GM12878 (cell line): ENCODE data around the gene HMMR. TPM values are rescaled to one million over a fixed set of nuclear protein-coding genes. Genes with fewer than 3 reads are reported as not detected.

ENCODE experiments used
- ATF2 ChIP-seq: IDR thresholded peaks from 2 replicates; pipeline ENCODE4 v1.6.1; 2012; ENCODE audit warnings: low read length, inconsistent platforms
- BCL11A ChIP-seq: IDR thresholded peaks from 2 replicates; pipeline ENCODE4 v1.6.1; 2011; ENCODE audit warnings: low read depth, low read length
- DPF2 ChIP-seq: fragments of 450-650 bp; IDR thresholded peaks from 2 replicates; pipeline ENCODE4 v1.6.1; 2017; ENCODE audit warnings: mild to moderate bottlenecking
- KLF5 ChIP-seq: fragments of 450-650 bp; IDR thresholded peaks from 2 replicates; pipeline ENCODE4 v1.6.1; 2014; ENCODE audit warnings: mild to moderate bottlenecking; ENCODE audit not compliant: partially characterized antibody
- MEF2B ChIP-seq: fragments of 450-650 bp; IDR thresholded peaks from 2 replicates; pipeline ENCODE4 v1.6.1; 2018; ENCODE audit warnings: mild to moderate bottlenecking, moderate library complexity; ENCODE audit not compliant: partially characterized antibody, poor library complexity, severe bottlenecking
- ZBTB11 ChIP-seq: fragments of 450-650 bp; formaldehyde crosslinking; IDR thresholded peaks from 2 replicates; pipeline ENCODE4 v1.5.0; 2022; ENCODE audit warnings: mild to moderate bottlenecking, missing genetic modification characterization
- ZNF687 ChIP-seq: fragments of 450-650 bp; IDR thresholded peaks from 2 replicates; pipeline ENCODE4 v1.6.1; 2017; ENCODE audit warnings: mild to moderate bottlenecking, moderate library complexity
- polyA plus RNA-seq, 11 experiments: library from polyadenylated mRNA; depleted of rRNA in 4 of 11; unstranded in 6 of 11; stranded (reverse) in 5 of 11; fragments of >200 nt; fragmentation: Nextera tagmentation in 4 of 11; fragmentation: Illumina TruSeq in 1 of 11; extraction: Ambion mirVana in 4 of 11; extraction: Trizol in 1 of 11; gene quantifications; 1 replicate in 1 of 11; 2 replicates in 10 of 11; pipeline versions ENCODE4 v1.2.1 to v1.2.3, GENCODE V29; 2011 to 2016; ENCODE audit warnings: inconsistent platforms in 2 of 11, missing spikeins in 2 of 11, low read depth in 1 of 11
- total RNA-seq, 4 experiments: library from RNA; depleted of rRNA in 3 of 4; stranded (reverse); fragments of >200 nt in 3 of 4; fragmentation: Illumina TruSeq in 1 of 4; extraction: Trizol in 1 of 4; gene quantifications; 2 replicates each; pipeline versions ENCODE4 v1.2.1 to v1.2.3, GENCODE V29; 2013 to 2021

Gene HMMR
- total and polyA plus RNA-seq, 10 of the 15 experiments (the other 5 are each of a cell fraction or from before 2014, with no cell fraction given) = 44.1 to 122 (median 64.2) TPM

- TF ChIP-seq BCL11A = no peak
- TF ChIP-seq MEF2B = no peak
- TF ChIP-seq ZBTB11 (CRISPR knock-in tag) = no peak
- TF ChIP-seq DPF2 = no peak
- no peak for TF ChIP-seq ZNF687
- no peak for TF ChIP-seq KLF5
- no peak for TF ChIP-seq ATF2
These were observed 52.1 kb downstream of the HMMR start (continued) for GRCh38 chr5:163512526-163512925.
